Stimulated activated CD4-positive, alpha-beta T cell treated with anti-CD3 and anti-CD28 coated beads, Interleukin-1b, Interleukin-23, amount 100 ng/mL, for 24 hours (primary cell): ENCODE measurements around the gene CLEC16A.

Experiments used
- DNase-seq, 4 experiments: peaks; one replicate each; pipeline ENCODE4 v3.0.0-alpha.2; 2020; ENCODE audit warnings: low read depth in 4 of 4, low spot score in 1 of 4

CLEC16A gene

GRCh38 chr16:11060364-11060763 is 116.0 kb downstream of the CLEC16A start:
- no peak for DNase-seq

- no peak for DNase-seq
These were observed 116.5 kb downstream of the CLEC16A start for GRCh38 chr16:11060842-11061241.

- DNase-seq: no peak
These were observed 117.4 kb downstream of the CLEC16A start for GRCh38 chr16:11061629-11062270.

- no peak for DNase-seq
These were observed 119.3 kb downstream of the CLEC16A start for GRCh38 chr16:11063448-11064201.

GRCh38 chr16:11064202-11064540 is 119.8 kb downstream of the CLEC16A start:
- DNase-seq: no peak

GRCh38 chr16:11064851-11065250 is 120.5 kb downstream of the CLEC16A start:
- DNase-seq: no peak

- DNase-seq: no peak
These were observed 122.0 kb downstream of the CLEC16A start for GRCh38 chr16:11066261-11066870.

- no peak for DNase-seq
These were observed 122.9 kb downstream of the CLEC16A start for GRCh38 chr16:11067266-11067665.

- DNase-seq: no peak
These were observed 123.4 kb downstream of the CLEC16A start for GRCh38 chr16:11067697-11068141.

GRCh38 chr16:11071829-11072228 is 127.5 kb downstream of the CLEC16A start:
- no peak for DNase-seq

GRCh38 chr16:11072420-11073153 is 128.2 kb downstream of the CLEC16A start:
- no peak for DNase-seq

- no peak for DNase-seq
These were observed 129.1 kb downstream of the CLEC16A start for GRCh38 chr16:11073407-11073999.

GRCh38 chr16:11074131-11074530 is 129.8 kb downstream of the CLEC16A start:
- DNase-seq: no peak

- DNase-seq: no peak
These were observed 130.8 kb downstream of the CLEC16A start for GRCh38 chr16:11075163-11075562.

- peak in 1 of 4 experiments; percentile 70 for DNase-seq
These were observed 132.1 kb downstream of the CLEC16A start for GRCh38 chr16:11076259-11077018.

- DNase-seq: no peak
These were observed 134.6 kb downstream of the CLEC16A start for GRCh38 chr16:11078812-11079459.

- no peak for DNase-seq
These were observed 135.4 kb downstream of the CLEC16A start for GRCh38 chr16:11079652-11080187.

GRCh38 chr16:11080327-11080967 is 136.1 kb downstream of the CLEC16A start:
- DNase-seq: no peak

- DNase-seq: no peak
These were observed 136.8 kb downstream of the CLEC16A start for GRCh38 chr16:11080999-11081630.
